Measurements from ENCODE around the gene IKBKG.
"Not testable (repeated sequence)": the region's sequence is repeated elsewhere in the genome, so short reads cannot be mapped to it uniquely, and the experiment has no call there.

Gene IKBKG

DNA sequence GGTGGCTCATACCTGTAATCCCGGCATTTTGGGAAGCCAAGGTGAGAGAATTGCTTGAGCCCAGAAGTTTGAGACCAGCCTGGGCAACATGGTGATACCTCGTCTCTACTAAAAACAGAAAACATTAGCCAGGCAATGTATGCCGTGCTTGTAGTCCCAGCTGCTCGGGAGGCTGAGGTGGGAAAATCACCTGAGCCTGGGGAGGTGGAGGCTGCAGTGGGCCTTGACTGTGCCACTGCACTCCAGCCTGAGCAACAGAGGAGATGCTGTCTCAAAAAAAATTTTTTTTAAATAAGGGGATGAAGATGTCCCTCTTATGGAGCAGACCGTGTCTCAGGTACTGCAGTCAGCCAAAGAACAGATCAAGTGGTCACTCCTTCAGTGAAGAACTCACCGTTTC lies 58.1 kb downstream of the IKBKG start:
- DNase-seq (ENCODE audit: low read depth) = no peak

DNA sequence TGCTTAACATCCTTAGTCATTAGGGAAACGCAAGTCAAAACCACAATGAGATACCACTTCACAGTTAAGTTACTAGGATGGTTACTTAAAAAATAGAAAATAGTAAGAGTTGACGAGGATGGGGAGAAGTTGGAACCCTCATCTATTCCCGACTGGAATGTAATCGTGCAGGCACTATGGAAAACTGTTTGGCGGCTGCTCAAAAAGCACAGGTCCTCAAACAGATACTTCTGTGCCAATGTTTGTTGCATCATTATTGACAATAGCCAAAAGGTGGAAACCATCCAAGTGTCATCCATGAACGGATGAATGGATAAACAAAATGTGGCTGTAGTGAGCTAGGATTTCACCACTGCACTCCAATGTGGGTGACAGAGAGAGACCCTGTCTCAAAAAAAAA lies 60.0 kb downstream of the IKBKG start:
- no peak for DNase-seq (ENCODE audit: low read depth)

DNA sequence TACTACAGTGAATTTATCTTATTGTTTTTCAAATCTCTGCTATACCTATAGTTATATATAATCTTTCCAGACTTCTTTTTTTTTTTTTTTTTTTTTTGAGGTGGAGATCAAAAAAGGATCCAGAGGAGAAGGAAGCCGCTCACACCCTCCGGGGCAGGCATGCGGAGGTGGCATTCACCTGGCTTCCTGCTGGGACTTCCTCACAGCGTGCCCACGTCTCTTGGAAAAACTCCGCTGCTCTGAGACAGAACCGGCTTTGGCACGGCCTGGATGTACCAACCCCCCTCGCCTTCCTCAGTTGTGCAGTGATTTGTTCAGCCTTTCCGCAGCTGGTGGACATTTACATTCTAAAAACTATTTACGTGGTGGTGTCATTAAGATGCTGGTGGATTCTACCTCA lies 60.6 kb downstream of the IKBKG start:
- DNase-seq (ENCODE audit: low read depth) = not testable (repeated sequence)

DNA sequence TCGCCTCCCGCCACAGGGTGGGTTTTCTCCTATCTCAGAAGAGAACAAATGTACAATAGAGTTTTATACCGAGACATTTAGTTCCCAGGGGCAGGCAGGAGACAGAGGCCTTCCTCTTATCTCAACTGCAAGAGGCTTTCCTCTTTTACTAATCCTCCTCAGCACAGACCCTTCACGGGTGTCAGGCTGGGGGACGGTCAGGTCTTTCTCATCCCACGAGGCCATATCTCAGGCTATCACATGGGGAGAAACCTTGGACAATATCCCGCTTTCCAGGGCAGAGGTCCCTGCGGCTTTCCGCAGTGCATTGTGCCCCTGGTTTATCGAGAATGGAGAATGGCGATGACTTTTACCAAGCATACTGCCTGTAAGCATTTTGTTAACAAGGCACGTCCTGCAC lies 61.4 kb downstream of the IKBKG start:
- DNase-seq (ENCODE audit: low read depth) = not testable (repeated sequence)

DNA sequence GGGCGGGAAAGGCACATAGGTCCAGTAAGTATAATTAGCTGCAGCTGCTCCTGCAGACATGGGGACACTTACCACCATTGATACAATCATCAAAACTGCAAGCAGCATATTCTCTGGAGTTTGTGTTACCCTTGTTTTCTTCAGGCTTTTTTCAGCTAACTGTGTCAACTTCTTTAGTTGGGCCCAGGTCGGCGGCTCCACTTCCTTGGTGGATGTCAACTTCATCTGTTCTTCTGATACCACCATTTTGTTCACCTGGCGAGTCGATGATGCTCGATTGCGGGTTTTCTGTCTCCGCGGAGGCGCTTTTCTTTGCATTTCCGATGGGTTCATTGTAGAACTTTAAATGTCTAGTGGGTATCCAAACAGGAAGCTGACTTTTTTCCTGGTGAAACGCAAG lies 63.7 kb downstream of the IKBKG start:
- not testable (repeated sequence) for DNase-seq (ENCODE audit: low read depth)

DNA sequence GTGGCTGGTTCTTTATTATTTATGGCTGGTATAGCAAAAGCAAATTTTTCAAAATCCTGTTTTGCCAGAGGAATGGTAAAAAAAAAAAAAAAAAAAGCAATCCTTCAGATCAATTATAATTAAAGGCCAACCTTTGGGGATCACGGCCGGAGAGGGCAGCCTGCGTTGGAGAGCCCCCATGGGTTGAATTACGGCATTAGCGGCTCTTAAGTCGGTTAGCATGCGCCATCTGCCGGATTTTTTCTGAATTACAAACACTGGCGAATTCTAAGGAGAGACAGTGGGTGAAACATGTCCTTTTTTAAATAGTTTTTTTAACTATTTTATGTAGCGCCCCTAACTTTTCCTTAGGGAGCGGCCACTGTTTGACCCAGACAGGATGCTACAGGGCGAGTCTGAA lies 66.2 kb downstream of the IKBKG start:
- not testable (repeated sequence) for DNase-seq (ENCODE audit: low read depth)
